HG03196 (cell line): ENCODE measurements around the gene FAS.

Experiments
- ATAC-seq: cut with Tn5 transposase; IDR thresholded peaks from one replicate; pipeline ENCODE4 v1.9.1; 2021; ENCODE audit not compliant: unreplicated experiment

The FAS gene

DNA sequence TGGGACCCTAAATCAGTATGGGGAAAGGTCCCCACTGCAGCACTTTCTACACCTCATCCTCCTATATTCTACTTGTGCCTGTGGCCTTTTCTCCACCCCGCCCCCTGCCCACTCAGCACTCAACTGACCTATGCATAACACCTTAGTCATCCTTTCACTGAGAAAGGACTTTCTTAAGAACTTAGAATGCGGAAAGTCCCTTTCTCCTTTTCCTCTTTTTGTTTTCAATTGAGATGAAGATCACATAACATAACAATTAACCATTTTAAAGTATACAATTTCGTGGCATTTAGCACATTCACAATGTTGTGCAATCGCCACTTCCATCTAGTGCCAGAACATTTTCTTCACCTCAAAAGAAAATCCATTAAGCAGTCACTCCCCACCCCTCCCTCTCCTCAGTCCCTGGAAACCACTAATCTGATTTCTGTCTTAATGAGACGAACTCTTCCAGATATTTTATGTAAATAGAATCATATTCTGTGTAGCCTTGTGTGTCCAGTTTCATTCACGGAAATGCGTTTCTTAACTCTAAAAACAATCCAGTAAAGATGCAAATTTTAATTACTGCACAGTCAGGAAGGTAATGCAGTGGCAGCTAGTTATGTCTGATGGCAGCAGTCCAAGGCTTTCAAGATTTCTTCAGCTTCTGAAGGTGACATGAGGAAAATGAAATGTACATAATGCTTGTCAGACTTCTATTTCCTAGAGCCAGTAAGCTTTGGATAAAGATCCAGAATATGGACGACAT lies 41.7 kb downstream of the FAS start:
- ATAC-seq: no peak

GRCh38 chr10:89035461-89035860 lies 44.9 kb downstream of the FAS start:
- no peak for ATAC-seq

- no peak for ATAC-seq
Measured at GRCh38 chr10:89037096-89037495, 46.5 kb downstream of the FAS start.

- ATAC-seq: no peak
Measured at GRCh38 chr10:89042562-89042961, 52.0 kb downstream of the FAS start.

DNA sequence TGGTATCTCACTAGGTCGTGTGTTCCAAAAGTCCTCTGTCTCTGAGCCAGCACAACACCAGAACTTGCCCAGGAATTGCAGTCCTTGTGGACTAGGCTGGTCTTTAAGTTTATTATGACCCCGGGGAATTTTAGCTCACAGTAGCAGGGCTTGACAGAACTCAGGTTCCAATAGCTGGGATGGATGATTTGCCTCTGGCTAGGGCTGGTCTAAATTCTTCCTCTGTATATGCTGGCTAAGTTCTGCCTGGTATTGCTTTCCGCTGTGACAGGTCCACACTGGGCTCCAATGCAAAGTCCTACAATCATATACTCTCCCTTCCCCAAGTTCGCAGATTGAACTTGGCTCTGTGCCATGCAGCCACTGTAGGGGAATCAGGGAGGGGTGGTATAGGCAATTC lies 52.5 kb downstream of the FAS start:
- ATAC-seq: no peak

DNA sequence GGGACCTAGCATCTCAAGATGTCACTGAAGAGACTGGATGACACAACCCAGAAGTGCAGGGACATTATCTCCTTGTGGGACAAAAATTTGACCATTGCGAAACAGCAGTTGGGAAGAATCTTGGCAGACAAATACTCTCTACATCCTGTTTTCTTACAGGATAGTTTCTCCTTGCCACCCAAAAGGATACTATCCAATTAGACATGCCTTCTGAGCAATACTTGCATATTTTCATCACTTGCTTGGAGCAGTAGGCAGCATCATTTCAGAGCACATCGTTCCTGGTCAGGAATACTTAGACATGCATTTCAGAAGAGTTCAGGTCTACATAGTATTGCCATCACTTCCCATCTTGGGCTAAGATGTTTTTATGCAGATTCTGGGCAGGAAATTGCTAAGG lies 56.8 kb downstream of the FAS start:
- ATAC-seq: no peak

GRCh38 chr10:89051593-89051992 lies 61.0 kb downstream of the FAS start:
- ATAC-seq: no peak

- ATAC-seq: no peak
Measured at GRCh38 chr10:89053555-89053954, 63.0 kb downstream of the FAS start.

GRCh38 chr10:89055159-89055558 lies 64.6 kb downstream of the FAS start:
- ATAC-seq: no peak

- no peak for ATAC-seq
Measured at GRCh38 chr10:89062861-89063260, 72.3 kb downstream of the FAS start.

DNA sequence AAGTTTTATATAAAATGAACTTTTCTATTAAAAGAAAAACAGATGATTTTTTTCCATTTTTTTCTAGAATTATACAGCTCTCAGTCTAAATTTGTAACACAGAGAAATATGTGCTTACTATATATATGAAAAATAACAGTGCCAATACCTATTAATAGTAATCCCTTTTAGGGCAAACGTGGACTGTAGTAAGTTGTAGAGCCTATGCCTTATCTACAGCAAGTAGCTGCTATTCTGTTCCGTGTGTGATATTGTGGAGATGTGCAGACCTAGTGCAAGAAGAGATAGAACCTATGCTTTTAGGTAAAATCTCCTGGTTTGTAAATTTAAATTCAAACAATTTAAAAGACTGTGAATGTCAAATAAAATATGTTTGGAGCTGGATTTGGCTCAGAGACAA lies 72.9 kb downstream of the FAS start:
- no peak for ATAC-seq

- ATAC-seq: no peak
Measured at GRCh38 chr10:89064748-89065147, 74.2 kb downstream of the FAS start.
